Endothelial cell of coronary artery (primary cell): ENCODE data around the gene ZNF480. TPM values are rescaled to one million over a fixed set of nuclear protein-coding genes. Genes with fewer than 3 reads are reported as not detected.

Experiments used
- total RNA-seq: library from RNA; depleted of rRNA; stranded (reverse); fragments of >200 nt; gene quantifications from 2 replicates; pipeline ENCODE4 v1.2.3, GENCODE V29; 2014

Gene ZNF480
- total RNA-seq = 2.6 and 5.1 TPM in 2 replicates

GRCh38 chr19:52296773-52297600 lies at the start of gene ZNF480:
Gene ZNF480, plus strand, starts transcription at chr19:52297169. Its CDS starts 3,244 bp downstream, at chr19:52300413.

GRCh38 chr19:52269338-52270261 lies 27.4 kb upstream of the ZNF480 start, which contains the start of gene ZNF766:
Gene ZNF766, plus strand, starts transcription at chr19:52269587. Its CDS starts 27 bp downstream, at chr19:52269614.

GRCh38 chr19:52336117-52336790 lies 39.3 kb downstream of the ZNF480 start, which contains the start of gene ZNF610:
Gene ZNF610, plus strand, starts transcription at chr19:52336243. Its CDS starts 12,930 bp downstream, at chr19:52349173.

GRCh38 chr19:52369559-52370340 lies 72.8 kb downstream of the ZNF480 start, which contains the start of gene ZNF880:
Gene ZNF880, plus strand, starts transcription at chr19:52369923. Its CDS starts 43 bp downstream, at chr19:52369966.

Other genes starting within 250 kb of the ZNF480 start
- gene ZNF432, start 248.3 kb upstream of the ZNF480 start, total RNA-seq = 5.3 and 8.6 TPM in 2 replicates
- gene ZNF841, start 201.4 kb upstream of the ZNF480 start, total RNA-seq = 13.0 and 21.0 TPM in 2 replicates
- 6.8 and 8.6 TPM in 2 replicates for gene ZNF616, start 157.2 kb upstream of the ZNF480 start, total RNA-seq
- gene ZNF836, start 125.5 kb upstream of the ZNF480 start, total RNA-seq = 4.9 and 7.8 TPM in 2 replicates
- gene PPP2R1A, start 107.1 kb upstream of the ZNF480 start, total RNA-seq = 105 and 119 TPM in 2 replicates
- gene ZNF766, start 27.6 kb upstream of the ZNF480 start, total RNA-seq = 8.7 and 11.8 TPM in 2 replicates
- gene ZNF610, start 39.1 kb downstream of the ZNF480 start, total RNA-seq = 1.4 and 2.1 TPM in 2 replicates
- 11.4 and 22.9 TPM in 2 replicates for gene ZNF880, start 72.8 kb downstream of the ZNF480 start, total RNA-seq
- gene ZNF528, start 100.7 kb downstream of the ZNF480 start, total RNA-seq = 7.8 and 13.8 TPM in 2 replicates
- not detected in 2 replicates for gene ZNF534, start 132.0 kb downstream of the ZNF480 start, total RNA-seq
- gene ZNF578, start 156.4 kb downstream of the ZNF480 start, total RNA-seq = 0.72 and 1.8 TPM in 2 replicates
- gene ZNF808, start 230.5 kb downstream of the ZNF480 start, total RNA-seq = 11.9 and 21.7 TPM in 2 replicates